ENCODE measurements around the gene NUSAP1. TPM values are rescaled to one million over a fixed set of nuclear protein-coding genes. Genes with fewer than 3 reads are reported as not detected.
"Not testable (repeated sequence)": the region's sequence is repeated elsewhere in the genome, so short reads cannot be mapped to it uniquely, and the experiment has no call there.

Gene NUSAP1
- total and polyA plus RNA-seq, 3 experiments from 2014 or later = 2.7 to 106 (median 100) TPM

- Mint-ChIP-seq H3K27ac (peak overlapping the region in 4 of 8 donors; percentile 1 to 71 (median 30)), H3K36me3 (peaks cover 0 to 3% (median 2%) of the 10 kb centered on the region in 3 donors), H3K4me3 (no peak overlapping the region), H3K9me3 (no peaks in the 10 kb centered on the region), H3K27me3 (peaks cover 0 to 1% of the 10 kb centered on the region in 2 donors), H3K4me1 (peaks cover 28 to 47% (median 41%) of the 10 kb centered on the region in 3 donors)
- no peak for DNase-seq
- Histone ChIP-seq H3K4me3 (ENCODE audit: low read length) (no peak overlapping the region), H3K4me1 (ENCODE audit: insufficient read depth, low read length) (peaks cover 15% of the 10 kb centered on the region), H3K27ac (ENCODE audit: low read depth, low read length) (no peak overlapping the region), H3K27me3 (ENCODE audit: insufficient read depth, low read length, poor library complexity, severe bottlenecking) (no peaks in the 10 kb centered on the region), H3K36me3 (ENCODE audit: insufficient read depth, low read length) (no peaks in the 10 kb centered on the region), H3K9me3 (ENCODE audit: low read length) (no peaks in the 10 kb centered on the region)
- ChIA-PET POLR2A (no interaction called here), CTCF (no interaction called here)
Observed at GRCh38 chr15:41423979-41424659, 91.4 kb downstream of the NUSAP1 start.

- ChIA-PET POLR2A (no interaction called here), CTCF (no interaction called here)
- H3K9me3 Mint-ChIP-seq = no peaks in the 10 kb centered on the region
- H3K27ac ChIP-seq (ENCODE audit: low read depth, low read length) = no peak overlapping the region
- peaks cover 0 to 1% of the 10 kb centered on the region in 2 donors for H3K27me3 Mint-ChIP-seq
- peak overlapping the region in 2 of 8 donors; percentile 3 to 57 for H3K27ac Mint-ChIP-seq
- no peak for DNase-seq
- peaks cover 31 to 49% (median 43%) of the 10 kb centered on the region in 3 donors for H3K4me1 Mint-ChIP-seq
- peaks cover 0 to 3% (median 2%) of the 10 kb centered on the region in 3 donors for H3K36me3 Mint-ChIP-seq
- H3K4me3 ChIP-seq (ENCODE audit: low read length) = no peak overlapping the region
- no peaks in the 10 kb centered on the region for H3K36me3 ChIP-seq (ENCODE audit: insufficient read depth, low read length)
- no peak overlapping the region for H3K4me3 Mint-ChIP-seq
- no peaks in the 10 kb centered on the region for H3K27me3 ChIP-seq (ENCODE audit: insufficient read depth, low read length, poor library complexity, severe bottlenecking)
- peaks cover 21% of the 10 kb centered on the region for H3K4me1 ChIP-seq (ENCODE audit: insufficient read depth, low read length)
- no peaks in the 10 kb centered on the region for H3K9me3 ChIP-seq (ENCODE audit: low read length)
Observed at GRCh38 chr15:41424809-41425208, 92.1 kb downstream of the NUSAP1 start.

- POLR2A ChIA-PET = interaction anchor here (0.7 kb wide), 1 partner anchor 17 kb away, joined by 4 read pairs; no protein-coding TSS in a partner anchor
- H3K4me3 Mint-ChIP-seq; H3K9me3 ChIP-seq (ENCODE audit: low read length); CTCF ChIA-PET; H3K36me3 ChIP-seq (ENCODE audit: insufficient read depth, low read length); H3K4me3 ChIP-seq (ENCODE audit: low read length); H3K36me3 Mint-ChIP-seq; H3K27ac Mint-ChIP-seq; H3K27me3 ChIP-seq (ENCODE audit: insufficient read depth, low read length, poor library complexity, severe bottlenecking); H3K27ac ChIP-seq (ENCODE audit: low read depth, low read length); DNase-seq; H3K9me3 Mint-ChIP-seq; H3K27me3 Mint-ChIP-seq: not testable (repeated sequence)
- peaks cover 26 to 39% (median 34%) of the 10 kb centered on the region in 3 donors for H3K4me1 Mint-ChIP-seq
- peaks cover 16% of the 10 kb centered on the region for H3K4me1 ChIP-seq (ENCODE audit: insufficient read depth, low read length)
Observed at GRCh38 chr15:41425907-41426306, 93.2 kb downstream of the NUSAP1 start.

GRCh38 chr15:41429003-41429890 lies 96.6 kb downstream of the NUSAP1 start:
- peak overlapping the region; percentile 7 to 59 (median 41) for H3K4me3 Mint-ChIP-seq
- DNase-seq = no peak
- H3K27ac Mint-ChIP-seq = peak overlapping the region; percentile 0 to 88 (median 68)
- H3K27me3 Mint-ChIP-seq = peaks cover 0 to 1% of the 10 kb centered on the region in 2 donors
- H3K9me3 Mint-ChIP-seq = no peaks in the 10 kb centered on the region
- POLR2A ChIA-PET = no interaction called here
- H3K4me1 Mint-ChIP-seq = peaks cover 17 to 29% (median 26%) of the 10 kb centered on the region in 3 donors
- H3K36me3 ChIP-seq (ENCODE audit: insufficient read depth, low read length) = no peaks in the 10 kb centered on the region
- peaks cover 12% of the 10 kb centered on the region for H3K4me1 ChIP-seq (ENCODE audit: insufficient read depth, low read length)
- H3K4me3 ChIP-seq (ENCODE audit: low read length) = no peak overlapping the region
- CTCF ChIA-PET = interaction anchor here (1.2 kb wide), 1 partner anchor 26 kb away, joined by 3 read pairs; no protein-coding TSS in a partner anchor
- H3K27me3 ChIP-seq (ENCODE audit: insufficient read depth, low read length, poor library complexity, severe bottlenecking) = no peaks in the 10 kb centered on the region
- H3K9me3 ChIP-seq (ENCODE audit: low read length) = no peaks in the 10 kb centered on the region
- peaks cover 0 to 7% (median 2%) of the 10 kb centered on the region in 3 donors for H3K36me3 Mint-ChIP-seq
- peak overlapping the region; percentile 47 for H3K27ac ChIP-seq (ENCODE audit: low read depth, low read length)

Other genes starting within 250 kb of the NUSAP1 start
- gene INO80, start 216.6 kb upstream of the NUSAP1 start, total RNA-seq = 10 to 100 TPM; 26.3 to 29.2 TPM
- 7.2 TPM for gene INO80, start 216.6 kb upstream of the NUSAP1 start, polyA plus RNA-seq
- gene EXD1, start 102.1 kb upstream of the NUSAP1 start, total RNA-seq = not detected
- 0.28 TPM for gene EXD1, start 102.1 kb upstream of the NUSAP1 start, polyA plus RNA-seq
- gene CHP1, start 101.6 kb upstream of the NUSAP1 start, total RNA-seq = 10 to 100 TPM; 41.6 to 42.1 TPM
- gene CHP1, start 101.6 kb upstream of the NUSAP1 start, polyA plus RNA-seq = 17.2 TPM
- gene OIP5, start 290 bp upstream of the NUSAP1 start, total RNA-seq = 10 to 100 TPM; 16.2 to 19.0 TPM
- gene OIP5, start 290 bp upstream of the NUSAP1 start, polyA plus RNA-seq = 0.58 TPM
- gene NDUFAF1, start 69.6 kb downstream of the NUSAP1 start, total RNA-seq = 10 to 100 TPM; 19.9 to 20.8 TPM
- 22.6 TPM for gene NDUFAF1, start 69.6 kb downstream of the NUSAP1 start, polyA plus RNA-seq
- 10 to 100 TPM; 32.9 to 35.5 TPM for gene RTF1, start 84.2 kb downstream of the NUSAP1 start, total RNA-seq
- 28.2 TPM for gene RTF1, start 84.2 kb downstream of the NUSAP1 start, polyA plus RNA-seq
- under 1 TPM; 0.44 to 0.53 TPM for gene ITPKA, start 161.0 kb downstream of the NUSAP1 start, total RNA-seq
- gene ITPKA, start 161.0 kb downstream of the NUSAP1 start, polyA plus RNA-seq = not detected
- gene LTK, start 180.9 kb downstream of the NUSAP1 start, total RNA-seq = under 1 TPM; 0.27 to 0.31 TPM
- 7.3 TPM for gene LTK, start 180.9 kb downstream of the NUSAP1 start, polyA plus RNA-seq
- 10 to 100 TPM; 64.6 to 69.3 TPM for gene RPAP1, start 211.4 kb downstream of the NUSAP1 start, total RNA-seq
- 20.7 TPM for gene RPAP1, start 211.4 kb downstream of the NUSAP1 start, polyA plus RNA-seq
- 1 to 10 TPM; 2.0 to 2.6 TPM for gene TYRO3, start 226.3 kb downstream of the NUSAP1 start, total RNA-seq
- gene TYRO3, start 226.3 kb downstream of the NUSAP1 start, polyA plus RNA-seq = 0.46 TPM

Measured in CD8-positive, alpha-beta memory T cell (primary cell).